NCI-H187 treated with DMSO at 0.1 percent for 48 hours (cell line): ENCODE measurements around the gene MYH9.
A peak's percentile ranks its signal among the peaks of the same experiment; 100 is the strongest.
"Not testable (repeated sequence)": the region's sequence is repeated elsewhere in the genome, so short reads cannot be mapped to it uniquely, and the experiment has no call there.

Source experiments
- DNase-seq: peaks from one replicate; lab custom pipeline; 2025; lab: John Stamatoyannopoulos, UW

Gene MYH9

DNA sequence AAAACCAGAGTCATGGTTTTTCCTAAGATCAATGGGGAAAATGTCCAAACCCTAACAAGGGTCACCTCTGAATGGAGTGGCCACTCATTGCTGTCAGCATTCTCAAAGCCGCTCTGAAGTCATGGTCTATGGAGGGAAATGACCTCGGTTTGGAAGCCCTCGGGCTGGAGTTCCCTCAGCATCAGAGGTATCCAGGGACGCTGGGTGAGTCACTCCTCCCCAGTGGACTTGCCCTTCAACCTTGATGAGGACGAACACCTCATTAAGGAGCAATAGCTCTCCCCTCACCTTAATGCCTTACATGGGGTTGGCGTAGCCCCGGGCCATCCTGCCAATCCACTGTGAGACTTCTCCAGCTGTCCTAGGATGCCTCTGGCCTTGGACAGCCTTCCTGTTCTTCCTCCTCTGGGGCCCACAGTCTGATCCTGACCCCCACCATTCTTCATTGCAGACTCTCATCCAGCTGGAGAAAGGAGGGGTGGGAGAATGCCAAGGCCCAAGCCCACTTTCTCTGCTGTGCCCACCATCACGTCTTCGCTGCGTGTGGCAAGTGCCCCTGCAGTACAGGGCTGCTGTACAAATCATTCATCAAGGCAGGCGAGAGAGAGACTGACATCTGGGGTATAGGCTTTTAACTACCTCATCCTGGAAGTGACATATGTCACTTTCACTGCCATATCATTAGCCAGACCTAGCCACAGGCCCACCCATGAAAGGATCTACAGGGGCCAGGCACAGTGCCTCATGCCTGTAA, 25.4 kb upstream of the MYH9 start:
- DNase-seq, result no peak

DNA sequence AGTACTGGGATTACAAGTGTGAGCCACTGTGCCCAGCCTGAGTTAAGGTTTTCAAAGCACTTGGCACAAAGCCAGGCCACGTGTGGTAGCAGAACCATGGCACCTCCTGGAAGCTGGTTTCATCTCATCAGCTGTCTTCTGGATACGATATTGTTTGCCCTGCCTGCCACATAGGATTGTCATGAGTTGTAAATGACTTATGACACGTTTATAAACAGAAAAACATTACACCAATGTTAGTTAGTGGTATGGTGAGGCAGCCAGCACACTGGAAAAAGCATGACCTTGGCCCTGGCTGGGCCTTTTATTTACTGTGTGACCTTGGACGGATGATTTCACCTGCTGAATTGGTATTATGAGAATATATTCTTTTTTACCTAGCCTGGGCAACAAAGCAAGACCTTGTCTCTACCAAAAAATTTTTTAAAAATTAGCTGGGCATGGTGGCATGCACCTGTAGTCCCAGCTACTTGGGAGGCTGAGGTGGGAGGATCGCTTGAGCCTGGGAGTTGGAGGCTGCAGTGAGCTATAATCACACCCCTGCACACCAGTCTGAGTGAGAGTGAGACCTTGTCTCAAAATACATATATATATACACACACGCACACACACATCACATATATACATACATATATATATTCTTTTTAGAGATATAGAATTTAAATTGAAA, 24.0 kb upstream of the MYH9 start:
- no peak for DNase-seq

- peak; percentile 78 for DNase-seq
Measured at GRCh38 chr22:36409911-36410756, 22.4 kb upstream of the MYH9 start.

GRCh38 chr22:36409554-36409910, 21.8 kb upstream of the MYH9 start:
- DNase-seq, result not testable (repeated sequence)

DNA sequence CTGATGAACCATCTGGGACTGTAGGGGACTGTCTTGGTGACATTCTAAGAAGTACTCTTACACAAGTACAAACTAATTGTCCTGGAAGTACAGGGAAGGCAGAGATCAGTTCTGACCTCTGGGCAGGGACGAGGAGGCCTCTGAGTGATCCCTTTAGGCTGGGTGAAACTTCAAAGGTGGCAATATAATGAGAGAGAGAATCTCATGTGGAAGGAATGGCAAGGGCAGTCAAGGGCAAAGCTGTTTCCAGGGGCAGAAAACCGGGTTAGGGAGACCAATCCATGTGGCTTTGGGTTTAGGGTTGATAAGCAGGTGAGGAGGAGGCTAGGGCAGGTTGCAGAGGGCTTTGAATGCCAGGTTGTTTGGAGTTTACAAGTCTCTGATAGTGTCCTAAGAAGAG, 21.3 kb upstream of the MYH9 start:
- DNase-seq, result no peak

DNA sequence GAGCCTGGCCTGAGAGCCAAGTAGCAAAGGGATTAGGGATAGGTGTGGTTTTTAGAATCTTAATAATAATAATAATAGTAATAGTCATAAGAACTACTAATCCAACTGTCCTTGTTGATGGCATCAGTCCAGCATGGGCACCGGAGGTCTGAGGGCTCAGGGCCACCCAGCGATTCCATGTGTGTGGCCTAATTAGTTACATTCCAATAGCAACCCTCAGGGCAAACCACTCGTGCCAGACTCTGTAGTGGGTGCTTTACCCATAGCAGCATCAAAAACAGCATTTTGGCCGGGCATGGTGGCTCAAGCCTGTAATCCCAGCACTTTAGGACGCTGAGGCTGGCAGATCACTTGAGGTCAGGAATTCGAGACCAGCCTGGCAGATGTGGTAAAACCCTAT, 19.0 kb upstream of the MYH9 start:
- no peak for DNase-seq

GRCh38 chr22:36405671-36406538, 18.1 kb upstream of the MYH9 start:
- no peak for DNase-seq

DNA sequence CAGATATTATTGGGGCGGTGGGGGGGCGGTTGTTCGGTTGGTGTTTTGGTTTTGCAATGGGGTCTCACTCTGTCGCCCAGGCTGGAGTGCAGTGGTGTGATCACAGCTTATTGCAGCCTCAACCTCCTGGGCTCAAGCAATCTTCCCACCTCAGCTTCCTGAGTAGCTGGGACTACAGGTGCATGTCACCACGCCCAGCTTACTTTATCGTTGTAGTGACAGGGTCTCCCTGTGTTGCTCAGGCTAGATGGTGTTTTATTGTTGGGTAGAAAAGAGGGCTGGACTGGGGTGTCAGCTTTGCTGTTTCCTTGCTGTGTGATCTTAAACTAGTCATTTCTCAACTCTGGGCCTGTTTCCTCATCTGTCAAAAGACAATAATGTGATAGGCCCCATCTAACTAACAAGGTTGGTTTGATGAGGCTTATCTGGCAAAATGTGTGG, 17.5 kb upstream of the MYH9 start:
- DNase-seq, result no peak

- no peak for DNase-seq
Measured at GRCh38 chr22:36404446-36404845, 16.7 kb upstream of the MYH9 start.

GRCh38 chr22:36399472-36399778, 11.7 kb upstream of the MYH9 start:
- no peak for DNase-seq

GRCh38 chr22:36398601-36399471, 11.1 kb upstream of the MYH9 start:
- DNase-seq, result no peak

DNA sequence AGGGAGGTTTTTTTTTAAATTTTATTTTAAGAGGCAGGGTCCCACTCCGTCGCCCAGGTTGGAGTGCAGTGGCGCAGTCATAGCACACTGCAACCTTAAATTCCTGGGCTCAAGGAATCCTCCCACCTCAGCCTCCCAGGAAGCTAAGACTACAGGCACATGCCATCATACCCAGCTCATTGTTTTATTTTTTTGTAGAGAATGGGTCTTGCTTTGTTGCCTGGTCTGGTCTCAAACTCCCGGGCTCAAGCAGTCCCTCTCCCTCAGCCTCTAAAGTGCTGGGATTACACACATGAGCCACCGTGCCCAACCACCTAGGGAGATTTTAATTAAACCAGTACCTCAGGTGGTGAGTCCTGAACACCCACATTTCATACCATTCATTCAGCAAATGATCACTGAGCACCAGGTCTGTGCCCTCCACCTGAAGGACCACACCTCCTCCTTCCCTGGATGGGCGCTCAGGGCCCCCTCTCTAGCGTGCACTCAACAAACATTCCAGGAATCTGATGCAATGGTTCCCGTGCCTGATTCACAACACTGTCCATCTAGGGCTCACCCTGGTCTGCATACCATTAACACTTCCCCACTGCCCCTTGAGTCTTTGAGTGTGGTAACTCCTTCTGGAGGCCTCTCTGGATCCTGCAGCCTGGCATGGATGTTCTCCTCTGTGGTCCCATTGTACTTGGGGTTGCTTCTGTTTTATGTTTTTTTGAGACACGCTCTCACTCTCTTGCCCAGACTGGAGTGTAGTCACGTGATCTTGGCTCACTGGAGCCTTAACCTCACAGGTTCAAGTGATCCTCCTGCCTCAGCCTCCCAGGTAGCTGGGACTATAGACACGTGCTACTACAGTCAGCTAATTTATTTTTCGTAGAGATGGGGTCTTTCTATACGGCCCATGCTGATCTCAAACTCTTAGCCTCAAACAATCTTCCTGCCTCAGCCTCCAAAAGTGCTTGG, 9.6 kb upstream of the MYH9 start:
- no peak for DNase-seq

DNA sequence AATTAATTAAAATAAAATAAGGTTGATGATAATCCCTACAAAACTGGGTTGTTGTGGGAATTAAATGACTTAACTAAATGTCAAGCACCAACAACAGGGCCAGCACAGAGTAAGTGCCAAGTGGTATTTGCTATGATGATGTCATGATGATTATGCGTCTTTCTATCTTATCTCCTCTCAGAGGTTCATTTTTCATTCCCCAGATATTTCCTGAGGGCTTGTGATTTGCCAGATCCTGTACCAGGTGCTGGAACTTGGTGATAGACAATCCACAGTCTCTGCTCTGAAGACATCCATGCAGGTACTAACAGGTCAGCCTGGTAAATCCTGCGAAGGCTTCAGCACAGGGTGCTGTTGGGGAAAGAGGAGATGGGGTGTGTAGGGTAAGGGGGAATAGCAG, 8.1 kb upstream of the MYH9 start:
- no peak for DNase-seq

DNA sequence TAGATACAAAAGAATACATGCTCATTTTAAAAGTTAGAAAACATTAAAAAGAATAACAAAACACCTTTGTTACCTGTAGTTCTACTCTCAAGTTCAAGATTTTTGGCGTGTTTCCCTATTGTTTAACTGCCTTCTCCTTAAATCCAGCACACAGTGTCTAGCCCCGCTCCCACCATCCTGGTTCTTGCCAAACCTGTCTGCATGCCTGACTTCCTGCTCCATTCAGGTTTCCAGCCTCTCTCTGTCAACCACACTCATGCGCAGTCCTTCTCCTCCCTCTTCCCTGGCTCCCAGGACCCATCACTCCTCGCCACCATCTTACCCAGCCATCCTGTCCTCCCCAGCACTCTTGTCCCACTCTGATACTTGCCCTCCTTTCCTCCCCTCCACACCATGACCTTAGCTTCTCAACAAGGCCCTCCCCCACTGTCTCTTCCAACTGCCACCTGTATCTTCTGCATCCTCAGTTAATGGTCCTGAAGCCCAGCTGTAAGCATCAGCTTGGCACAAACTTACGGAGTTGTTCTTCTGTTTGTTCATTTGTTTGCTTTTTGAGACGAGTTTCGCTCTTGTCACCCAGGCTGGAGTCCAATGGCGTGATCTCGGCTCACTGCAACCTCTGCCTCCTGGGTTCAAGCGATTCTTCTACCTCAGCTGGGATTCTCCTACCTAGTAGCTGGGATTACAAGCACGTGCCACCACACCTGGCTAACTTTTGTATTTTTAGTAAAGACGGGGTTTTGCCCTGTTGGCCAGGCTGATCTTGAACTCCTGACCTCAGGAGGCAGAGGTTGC, 7.5 kb upstream of the MYH9 start:
- no peak for DNase-seq

- DNase-seq, result no peak
Measured at GRCh38 chr22:36391638-36392037, 3.9 kb upstream of the MYH9 start.

- DNase-seq, result not testable (repeated sequence)
Measured at GRCh38 chr22:36389122-36389521, 1.4 kb upstream of the MYH9 start.

- DNase-seq, result no peak
Measured at GRCh38 chr22:36387709-36387958, 133 bp downstream of the MYH9 start.

DNA sequence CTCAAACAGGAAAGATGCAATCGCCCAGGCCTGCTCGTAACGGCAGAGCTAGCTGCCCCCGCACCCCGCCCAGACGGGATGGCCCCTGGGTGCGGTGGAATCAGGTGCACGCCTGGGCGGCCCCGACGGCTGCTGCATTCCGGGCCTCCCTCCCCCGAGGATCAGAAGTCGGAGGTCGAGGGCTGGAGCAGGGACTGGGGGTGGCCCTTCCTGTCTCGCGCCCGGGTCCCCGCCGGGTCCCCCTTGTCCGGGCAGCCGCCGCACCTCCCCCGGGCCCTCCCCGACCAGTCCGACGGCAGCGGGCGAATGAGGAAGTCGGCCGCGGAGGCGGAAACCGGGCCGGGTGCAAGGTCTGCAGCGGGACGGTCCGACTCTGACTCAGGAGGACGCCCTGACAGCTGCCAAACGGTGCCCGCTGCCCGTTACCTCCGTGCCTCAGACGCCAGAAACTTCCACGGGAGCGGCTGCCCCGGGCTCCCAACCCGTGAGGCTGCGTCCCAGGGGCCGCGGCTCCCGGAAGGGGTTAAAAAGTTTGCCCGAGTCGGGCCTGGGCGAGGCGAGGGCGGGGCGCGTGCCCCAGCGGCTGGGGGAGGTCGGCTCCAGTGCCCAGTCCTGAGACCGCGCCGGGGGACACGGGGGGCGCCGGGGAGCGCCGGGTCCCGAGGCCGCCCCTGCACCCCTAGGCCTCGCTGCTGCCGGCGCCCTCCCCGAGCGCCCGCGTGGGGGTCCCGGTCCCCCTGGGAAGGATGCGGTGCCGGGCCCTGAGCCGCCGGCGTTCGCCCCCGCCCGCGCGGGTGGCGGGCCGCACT, 663 bp downstream of the MYH9 start:
- DNase-seq, result no peak
